HG03108 (cell line): ENCODE results near the gene CSMD2.

ENCODE experiments used
- ATAC-seq: cut with Tn5 transposase; IDR thresholded peaks from one replicate; pipeline ENCODE4 v1.9.1; 2021; ENCODE audit warnings: moderate library complexity; ENCODE audit not compliant: unreplicated experiment

The CSMD2 gene

DNA sequence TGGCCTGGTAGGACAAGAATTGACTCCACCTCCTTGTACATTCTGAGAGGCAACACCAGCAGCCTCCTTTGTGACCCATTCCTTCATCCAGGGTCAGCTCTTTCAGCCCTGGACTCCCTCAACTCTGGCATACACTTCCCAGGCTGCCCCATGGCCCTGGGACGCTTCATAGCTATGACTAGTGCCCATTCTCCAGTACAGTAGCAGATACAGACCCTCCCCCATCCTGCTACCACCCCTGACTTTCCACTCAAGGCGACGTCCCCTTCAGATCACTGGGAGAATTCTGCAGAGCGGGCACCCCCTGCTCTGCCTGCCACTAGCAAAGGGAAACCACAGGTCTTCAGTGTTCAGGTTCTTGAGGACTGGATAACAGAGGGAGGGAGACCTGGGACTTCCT, 400.9 kb downstream of the CSMD2 start:
- ATAC-seq: no peak

DNA sequence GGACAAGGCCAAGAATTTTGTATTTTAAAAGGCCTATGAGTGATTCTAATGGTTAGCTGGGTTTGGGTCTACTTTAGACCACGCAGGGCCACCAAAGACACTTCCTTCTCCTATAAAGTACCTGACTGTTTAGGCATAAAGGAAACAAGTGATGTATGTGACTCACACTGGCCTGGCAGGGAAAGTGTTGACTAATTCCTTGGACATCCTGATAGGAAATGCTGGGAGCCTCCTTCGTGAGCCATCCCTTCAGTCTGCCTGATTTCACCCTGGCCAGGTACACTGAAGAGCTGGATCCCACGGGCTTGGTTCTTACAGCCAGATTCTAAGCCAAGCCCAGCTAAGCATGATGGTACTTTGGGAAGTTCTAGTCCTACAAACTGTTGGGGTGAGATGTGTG, 401.6 kb downstream of the CSMD2 start:
- ATAC-seq: no peak

DNA sequence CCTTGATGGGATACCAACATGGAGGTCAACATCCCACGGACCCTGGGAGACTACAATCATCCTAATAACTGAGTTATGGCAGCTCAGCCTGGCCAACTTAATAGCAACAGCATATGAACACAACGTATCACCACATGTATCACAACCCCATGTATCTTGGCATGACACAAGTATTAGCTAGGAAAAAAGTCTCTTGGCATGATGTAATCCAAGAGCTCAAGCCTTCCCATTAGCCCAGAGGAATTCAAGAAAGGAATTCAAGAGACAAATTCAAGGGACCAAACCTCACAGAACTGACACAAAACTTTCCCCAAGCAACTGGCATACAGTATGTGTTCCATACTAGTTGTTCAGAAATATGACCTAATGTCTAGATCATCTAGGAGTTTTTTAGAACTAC, 402.1 kb downstream of the CSMD2 start:
- no peak for ATAC-seq

DNA sequence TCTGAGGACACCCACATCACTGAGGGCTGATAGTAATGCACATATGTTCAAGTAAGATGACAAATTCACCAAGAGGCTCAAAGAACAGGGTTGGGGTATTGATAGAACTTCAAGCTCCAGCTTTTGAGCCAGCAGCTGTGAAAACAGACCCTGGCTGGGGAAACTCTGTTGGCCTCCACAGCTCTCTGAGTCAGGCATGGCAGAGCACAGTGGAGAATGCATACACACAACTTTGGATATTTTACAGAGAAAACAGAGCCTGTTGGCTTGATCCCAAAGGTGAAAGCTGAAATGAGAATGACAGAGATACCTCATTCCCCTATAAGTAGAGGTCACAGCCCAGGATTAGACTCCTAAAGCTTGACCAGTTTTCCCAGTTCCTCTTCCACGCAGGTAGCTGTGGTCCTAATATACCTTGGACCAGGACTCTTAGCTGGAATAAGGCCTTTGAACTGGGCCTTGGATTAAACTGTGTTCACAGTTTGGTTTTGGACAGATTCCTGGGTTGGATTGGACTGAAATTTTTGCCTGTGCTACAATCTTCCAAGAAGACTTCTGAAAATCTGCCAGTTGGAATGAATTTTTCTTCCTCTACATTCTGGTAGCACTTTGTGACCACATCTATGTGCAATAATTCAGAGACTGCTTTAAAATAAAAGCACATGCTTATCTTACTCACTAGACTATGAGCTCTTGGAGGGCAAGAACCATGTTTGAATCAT, 402.8 kb downstream of the CSMD2 start:
- no peak for ATAC-seq

DNA sequence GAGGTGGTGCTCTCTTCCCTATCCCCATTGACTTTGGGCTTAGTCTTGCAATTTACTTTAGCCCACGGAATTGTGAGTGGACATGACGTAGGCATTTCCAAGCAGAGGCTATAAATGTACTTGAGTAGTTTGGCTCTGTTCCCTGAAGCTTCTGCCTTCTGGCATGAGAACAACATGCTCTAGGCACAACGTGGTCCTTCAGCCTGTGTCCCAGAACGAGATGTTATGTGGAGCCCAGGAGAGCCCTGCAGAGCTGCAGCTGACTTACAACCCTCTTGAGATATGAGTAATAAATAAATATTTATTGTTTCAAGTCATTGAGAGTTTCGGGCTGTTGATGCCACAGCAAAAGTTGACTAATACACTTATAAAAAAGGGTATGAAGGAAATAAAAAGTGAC, 406.3 kb downstream of the CSMD2 start:
- ATAC-seq: no peak

DNA sequence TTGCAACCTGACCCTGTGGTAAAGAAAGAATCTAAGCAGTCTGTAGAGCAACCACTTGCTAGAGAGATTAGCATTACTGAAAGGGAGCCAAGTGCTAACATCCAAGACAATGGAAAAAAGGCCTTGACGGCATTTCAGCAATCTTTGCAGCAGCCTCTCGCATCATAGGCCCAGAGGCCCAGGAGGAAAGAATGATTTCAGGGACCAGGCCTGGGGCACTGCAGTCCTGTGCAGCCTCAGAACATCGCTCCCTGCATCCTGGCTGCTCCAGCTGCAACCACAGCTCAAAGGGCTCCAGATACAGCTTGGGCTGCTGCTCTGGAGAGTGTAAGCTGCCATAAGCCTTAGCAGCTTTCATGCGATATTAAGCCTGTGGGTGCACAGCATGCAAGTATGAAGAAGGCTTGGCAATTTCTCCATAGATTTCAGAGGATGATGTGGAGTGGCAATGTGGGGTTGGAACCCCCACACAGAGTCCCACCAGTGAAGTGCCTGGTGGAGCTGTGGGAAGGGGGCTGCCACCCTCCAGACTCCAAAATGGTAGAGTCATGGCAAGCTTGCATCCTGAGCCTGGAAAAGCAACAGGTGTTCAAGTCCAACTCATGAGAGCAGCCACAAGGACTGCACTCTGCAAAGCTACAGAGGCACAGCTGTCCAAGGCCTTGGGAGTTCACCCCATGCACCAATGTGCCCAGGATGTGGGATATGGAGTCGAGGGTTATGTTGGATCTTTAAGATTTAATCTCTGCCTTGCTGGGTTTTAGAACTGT, 411.8 kb downstream of the CSMD2 start:
- ATAC-seq: no peak

DNA sequence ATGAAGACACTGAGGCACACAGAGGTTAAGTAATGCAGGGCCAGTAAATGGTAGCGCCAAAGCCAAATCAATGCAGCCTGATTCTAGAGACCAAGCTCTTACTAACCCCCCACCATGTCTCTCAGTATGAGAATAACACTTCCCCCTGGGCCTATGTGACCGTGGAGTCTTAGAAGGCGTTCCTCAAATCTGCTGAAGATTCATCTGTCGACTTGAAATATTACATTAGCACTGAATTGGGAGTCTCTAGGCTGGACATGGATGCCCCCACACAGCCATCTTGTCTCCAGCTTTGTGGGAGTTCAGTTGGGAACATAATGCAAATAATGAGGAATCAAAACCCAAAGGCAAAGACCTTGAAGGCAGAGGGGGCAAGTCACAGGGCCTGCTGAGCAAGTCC, 419.1 kb downstream of the CSMD2 start:
- ATAC-seq: no peak

DNA sequence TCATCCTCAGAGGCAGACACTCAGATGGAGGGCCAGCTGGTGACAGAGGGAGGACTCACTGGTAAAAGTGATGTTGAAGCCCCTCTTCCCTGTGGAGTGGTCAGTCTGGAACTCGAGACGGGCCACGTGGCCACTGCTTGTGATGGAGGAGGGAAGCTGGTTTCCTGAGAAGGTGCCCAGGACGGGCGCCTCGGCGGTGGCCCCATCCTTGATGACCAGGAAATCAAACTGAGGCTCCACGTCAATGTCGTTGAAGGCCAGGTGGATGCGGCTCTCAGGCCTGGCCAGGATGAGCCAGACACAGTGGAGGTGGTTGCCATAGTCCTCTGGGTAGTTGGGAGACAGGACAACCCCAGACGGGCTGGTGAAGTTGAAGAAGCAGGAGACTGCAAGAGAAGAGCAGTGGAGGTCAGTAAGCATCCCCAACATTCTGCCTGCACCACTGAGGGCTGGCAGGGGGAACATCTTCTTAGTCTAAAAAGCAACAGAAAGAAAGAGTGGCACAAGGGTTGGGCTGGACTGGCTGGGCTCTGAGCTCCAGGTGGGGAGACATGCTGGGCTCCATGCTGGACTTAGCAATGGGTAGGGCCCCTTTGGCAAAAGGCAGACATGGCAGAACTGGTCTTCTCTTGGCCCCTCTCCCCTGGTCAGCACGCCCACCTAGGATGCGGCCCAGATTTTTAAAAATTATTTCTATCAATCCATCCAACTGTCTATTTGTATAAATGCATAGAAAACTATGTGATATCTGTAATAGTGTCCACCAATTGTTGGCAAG, 421.6 kb downstream of the CSMD2 start:
- no peak for ATAC-seq

DNA sequence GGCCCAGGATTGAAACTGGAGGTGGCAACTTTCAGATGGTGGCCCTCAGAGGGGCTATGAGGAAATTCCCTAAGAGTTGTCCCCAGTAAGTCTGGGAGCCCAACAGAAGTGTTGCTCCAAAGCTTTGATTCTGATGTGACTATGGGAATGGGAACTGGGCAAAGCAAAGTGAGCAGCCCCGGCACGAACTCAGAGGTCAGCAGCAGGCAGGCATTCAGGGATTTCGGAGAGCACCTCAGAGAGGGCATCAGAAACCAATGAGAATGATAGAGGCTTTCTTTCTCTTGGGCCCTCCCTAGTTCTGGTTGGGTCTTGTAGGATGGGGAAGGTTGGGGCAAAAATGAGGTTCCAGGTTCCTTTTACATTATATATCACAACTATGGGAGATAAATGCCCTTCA, 422.4 kb downstream of the CSMD2 start:
- ATAC-seq: no peak

DNA sequence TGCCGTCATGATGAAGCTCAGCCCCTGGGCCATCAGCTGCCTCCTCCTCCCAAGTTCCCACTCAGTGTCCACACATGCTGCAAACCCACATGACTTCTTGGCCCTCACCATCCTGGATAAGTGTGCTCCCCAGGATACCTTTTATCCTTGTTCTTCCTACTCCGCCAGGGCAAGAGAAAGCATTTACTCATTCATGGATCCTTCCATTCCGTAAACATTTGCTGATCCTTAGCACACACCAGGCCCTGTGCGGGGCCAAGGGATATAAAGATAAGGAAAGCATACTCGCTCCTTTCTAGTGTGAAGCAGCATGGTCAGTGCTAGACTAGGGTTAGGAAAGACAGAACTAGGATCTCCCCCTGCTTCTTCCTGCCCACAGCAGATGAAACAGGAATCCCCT, 423.3 kb downstream of the CSMD2 start:
- ATAC-seq: no peak

DNA sequence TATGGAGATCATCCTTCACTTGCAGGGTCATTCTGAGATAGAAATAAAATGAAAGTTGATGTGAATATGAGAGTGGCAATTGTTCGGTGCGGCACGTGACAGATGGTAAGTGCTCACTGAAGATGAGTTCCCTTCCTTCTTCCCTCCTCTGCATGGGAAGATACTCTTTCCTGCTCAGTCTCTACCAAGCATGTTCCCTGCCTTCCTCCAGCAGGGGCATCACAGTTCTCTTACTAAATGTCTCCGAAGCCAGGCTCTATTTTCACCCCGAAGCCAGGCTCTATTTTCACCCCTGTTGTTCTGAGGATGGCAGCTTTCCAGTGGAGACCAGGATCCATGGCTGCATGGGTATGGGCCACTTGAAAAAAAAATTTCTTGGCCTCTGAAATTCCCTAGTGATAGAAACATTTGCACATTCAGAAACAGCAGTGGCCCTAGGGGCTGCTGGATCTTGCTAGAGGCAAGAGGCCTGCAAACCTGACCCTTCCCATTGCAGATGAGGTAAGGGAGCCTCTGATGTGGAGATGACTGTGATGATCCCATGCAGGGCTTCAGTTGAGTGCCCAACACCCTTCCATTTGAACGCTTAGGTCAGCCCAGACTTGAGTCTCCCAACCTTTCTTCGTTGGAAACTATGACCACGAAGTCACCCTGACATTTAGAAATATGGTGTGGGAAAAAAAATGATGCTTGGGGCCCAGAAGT, 424.8 kb downstream of the CSMD2 start:
- no peak for ATAC-seq

DNA sequence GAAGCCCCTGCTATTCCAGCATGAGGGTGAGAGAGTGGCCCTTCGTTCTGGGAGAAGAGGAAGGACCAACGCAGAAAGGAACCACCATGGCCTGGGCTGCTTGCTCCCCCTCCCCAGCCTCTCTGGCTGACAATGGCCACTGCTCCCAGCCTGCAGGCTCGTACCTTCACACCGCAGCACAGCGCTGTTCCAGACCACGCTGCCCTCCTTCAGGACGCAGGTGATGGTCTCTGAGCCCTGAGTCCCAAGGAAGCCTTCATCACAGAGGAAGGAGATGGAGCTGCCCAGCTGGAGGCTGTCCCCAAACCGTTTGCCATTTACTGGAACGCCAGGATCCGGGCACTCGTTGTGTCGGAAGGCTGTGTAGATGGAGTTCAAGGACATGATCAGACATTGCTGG, 426.1 kb downstream of the CSMD2 start:
- no peak for ATAC-seq

DNA sequence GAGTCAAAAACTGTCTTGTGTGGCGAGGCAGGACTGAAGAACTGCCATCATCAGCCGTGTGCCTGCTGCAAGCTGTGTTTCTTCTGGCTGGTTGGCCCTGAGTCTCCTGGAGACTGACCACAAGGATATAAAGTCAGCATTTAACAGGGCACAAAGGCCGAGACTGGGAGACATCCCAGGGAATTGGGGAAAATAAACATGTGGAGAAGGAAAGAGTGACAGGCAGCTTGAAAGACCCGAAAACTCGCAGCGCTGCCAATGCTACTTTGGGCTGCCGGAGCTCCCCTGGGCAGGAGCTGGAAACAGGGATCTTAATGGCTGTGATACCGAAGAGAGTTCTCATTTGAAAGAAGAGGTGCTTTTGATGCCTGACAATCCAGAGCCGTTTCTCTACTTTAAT, 426.5 kb downstream of the CSMD2 start:
- no peak for ATAC-seq

DNA sequence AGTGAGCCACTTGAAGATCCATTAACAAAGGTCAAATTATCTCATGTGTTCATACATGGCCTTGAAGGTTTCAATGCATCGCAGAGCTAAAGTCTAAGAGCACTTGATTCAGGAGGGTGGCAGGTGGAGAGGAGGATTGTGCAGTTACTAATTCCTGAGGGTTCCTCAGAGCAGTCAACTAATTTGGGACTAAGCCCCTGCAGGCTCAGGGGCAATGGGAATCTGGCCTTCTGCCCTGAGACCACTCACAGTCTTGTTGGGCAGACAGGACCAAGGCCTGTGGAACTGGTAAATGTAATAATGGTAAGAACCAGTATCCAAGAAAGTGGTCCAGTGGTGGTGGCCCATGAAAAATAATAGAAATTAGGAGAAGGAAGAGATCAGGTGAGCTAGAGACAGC, 428.5 kb downstream of the CSMD2 start:
- no peak for ATAC-seq

DNA sequence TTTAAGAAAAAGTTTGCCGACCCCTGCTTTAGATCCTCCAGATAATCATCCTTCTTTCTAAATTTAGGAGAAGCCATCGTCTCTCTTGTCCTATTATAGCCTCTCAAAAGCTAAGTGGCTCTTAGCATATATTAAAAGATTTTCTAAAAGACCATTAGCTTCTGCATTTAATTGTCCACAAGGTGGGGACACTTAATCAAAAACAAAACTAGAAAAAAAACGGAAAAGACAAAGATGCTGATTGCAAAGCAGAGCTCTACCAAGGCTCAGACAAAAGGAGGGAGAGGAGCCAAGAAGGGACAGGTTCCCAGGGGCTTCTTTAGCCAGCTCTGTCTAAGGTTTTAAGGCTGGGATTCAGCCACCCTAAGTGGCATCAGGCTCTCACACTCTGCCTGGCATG, 429.4 kb downstream of the CSMD2 start:
- ATAC-seq: no peak

DNA sequence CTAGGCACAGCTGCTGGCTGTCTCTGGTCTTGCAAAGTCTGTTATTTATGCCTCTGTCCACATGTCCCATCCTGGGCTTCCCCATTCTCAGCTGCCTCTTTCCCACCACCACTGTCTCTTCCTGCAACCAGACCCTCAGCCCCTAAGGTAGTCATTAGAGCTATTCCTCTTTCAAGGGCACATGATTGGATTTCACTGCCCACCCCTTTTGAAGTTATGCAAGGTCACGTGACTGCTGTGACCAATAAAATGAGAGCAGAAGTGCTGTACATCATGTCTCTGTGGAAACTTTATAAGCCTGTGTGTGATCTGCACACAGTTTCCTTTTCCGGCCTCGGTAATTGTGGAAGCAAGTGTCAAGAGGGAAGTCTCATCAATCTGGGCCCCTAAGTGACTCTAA, 437.7 kb downstream of the CSMD2 start:
- no peak for ATAC-seq

DNA sequence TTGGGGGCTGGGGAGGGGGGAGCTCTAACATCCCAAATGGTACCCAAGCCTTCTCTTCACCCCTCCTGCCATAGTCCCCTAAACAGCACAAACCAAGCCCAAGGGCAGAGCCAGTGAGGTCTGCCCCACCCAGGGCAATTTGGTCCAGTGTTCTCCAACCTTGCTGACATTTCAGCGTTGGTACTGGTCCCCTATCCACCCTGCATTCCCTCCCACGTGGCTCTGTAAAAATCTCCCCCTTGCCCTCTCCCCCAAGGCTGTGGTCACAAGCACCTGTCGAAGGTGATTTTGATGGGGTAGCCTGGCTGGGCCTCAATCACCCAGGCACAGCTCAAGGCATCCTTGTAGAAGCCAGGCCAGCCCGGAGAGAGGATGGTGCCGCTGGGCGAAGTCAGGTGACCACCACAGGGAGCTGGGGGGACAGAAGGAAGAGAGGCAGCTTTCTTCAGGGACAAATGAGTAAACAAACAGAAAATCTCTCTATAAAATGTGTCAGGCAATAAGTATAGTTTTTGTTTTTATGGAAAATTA, 438.7 kb downstream of the CSMD2 start:
- no peak for ATAC-seq

DNA sequence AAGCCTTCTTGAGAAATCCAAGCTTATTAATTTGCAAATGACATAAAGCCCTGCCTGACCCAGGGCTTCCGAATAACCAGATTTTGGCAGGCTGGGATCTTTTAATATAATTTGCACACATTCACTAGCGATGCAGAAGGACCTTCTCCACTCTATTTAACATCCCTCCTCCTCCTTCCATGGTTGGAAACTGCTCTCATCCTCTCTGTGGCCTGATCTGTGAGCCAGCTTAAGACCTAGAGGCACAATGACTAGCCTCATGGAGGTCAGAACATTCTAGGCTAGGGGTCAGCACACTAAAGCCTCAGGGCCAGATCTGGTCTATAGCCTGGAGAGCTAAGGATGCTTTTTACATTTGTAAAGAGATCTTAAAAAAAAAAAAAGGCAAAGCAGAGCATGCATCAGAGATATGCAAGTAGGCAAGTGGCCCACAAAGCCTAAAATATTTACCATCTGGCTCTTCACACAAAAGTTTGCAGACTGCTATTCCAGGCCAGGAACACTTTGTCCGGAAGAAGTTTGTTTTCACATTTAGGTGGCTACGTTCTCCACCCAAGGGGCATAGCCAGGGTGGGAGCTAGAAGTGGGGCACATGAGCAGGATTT, 439.4 kb downstream of the CSMD2 start:
- ATAC-seq: no peak

DNA sequence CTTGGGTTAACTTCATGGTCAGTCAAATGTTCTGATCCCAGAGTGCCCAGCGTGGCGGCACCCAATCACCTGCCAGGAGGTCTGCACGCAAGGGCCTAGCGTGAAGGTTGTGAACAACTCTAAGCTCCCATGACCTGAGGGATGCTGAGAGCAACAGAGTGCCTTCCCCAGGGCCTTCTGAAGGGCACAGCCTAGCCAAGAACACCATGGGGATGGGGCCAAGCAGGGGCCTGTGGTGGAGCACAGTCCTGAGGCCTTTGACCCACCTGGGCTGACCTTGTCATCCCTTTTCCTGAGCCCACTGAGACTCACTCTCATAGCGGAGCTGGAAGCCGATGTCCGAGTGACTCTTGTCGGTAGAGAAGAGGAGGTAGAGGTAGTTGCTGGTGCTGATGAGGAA, 440.0 kb downstream of the CSMD2 start:
- no peak for ATAC-seq

DNA sequence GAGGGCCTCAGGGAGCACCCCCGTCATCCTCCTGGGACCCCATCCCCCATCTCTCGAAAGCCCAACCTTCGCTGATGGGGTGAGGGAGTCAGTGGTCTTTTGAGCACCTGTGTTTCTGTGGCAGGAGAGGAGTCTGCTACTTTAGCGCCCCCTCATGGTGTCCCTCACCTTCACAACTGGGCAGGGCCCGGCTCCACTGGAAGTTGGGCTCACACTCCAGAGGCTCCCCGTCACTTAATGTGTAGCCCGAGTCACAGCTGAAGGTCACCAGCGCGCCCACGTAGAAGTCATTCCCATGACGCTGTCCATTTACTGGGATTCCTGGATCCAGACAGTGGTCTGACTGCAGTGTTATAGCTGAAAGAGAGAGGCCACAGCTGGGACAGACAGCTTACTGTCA, 440.7 kb downstream of the CSMD2 start:
- no peak for ATAC-seq

DNA sequence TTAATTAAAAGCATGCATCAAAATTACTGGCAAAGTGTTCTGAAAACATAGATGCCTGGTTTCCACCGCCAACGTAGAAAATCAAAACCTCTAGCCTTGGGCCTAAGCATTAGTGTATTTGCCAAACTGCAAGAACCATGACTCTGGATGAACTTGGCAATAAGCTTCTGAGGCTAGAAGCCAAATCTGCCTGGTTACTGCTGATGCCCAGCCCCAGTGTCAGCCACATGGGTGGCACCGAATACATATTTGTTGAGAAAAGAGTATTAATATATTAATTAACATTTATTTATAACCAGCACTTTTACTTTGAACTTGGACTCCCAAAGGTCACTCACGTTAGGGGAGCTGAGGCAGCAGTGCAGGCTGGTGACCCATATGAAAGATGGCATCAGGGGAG, 441.8 kb downstream of the CSMD2 start:
- ATAC-seq: no peak
